ENCODE results near the gene CDIP1.

CDIP1 gene

GRCh38 chr16:4510131-4510530, 28.4 kb downstream of the CDIP1 start (continued):
- TF ChIP-seq ZNF692 (tag by site-specific recombination; IDR thresholded peaks at IDR 0.05) = no peak

- Histone ChIP-seq H3K4me3 (ENCODE audit: low read depth, low read length) (no peak overlapping the region), H3K4me1 (ENCODE audit: control insufficient read depth, insufficient read depth, low read length) (no peaks in the 10 kb centered on the region), H3K9me3 (ENCODE audit: control insufficient read depth, insufficient read depth, low read depth, low read length) (no peaks in the 10 kb centered on the region), H3K36me3 (ENCODE audit: control insufficient read depth in 2 of 2, insufficient read depth in 1 of 2, low read length in 2 of 2) (peaks cover 0 to 88% of the 10 kb centered on the region in 2 experiments; a peak in 2 of 3 replicates), H3K27ac (ENCODE audit: extremely low read depth, low read depth, low read length) (no peak overlapping the region)
- POLR2A ChIA-PET = no interaction called here
- TF ChIP-seq ZNF623 (tag by site-specific recombination; IDR thresholded peaks at IDR 0.05) = no peak
- peak; percentile 41; the same call in 1 of the 2 replicates for TF ChIP-seq ZNF449 (tag by site-specific recombination; IDR thresholded peaks at IDR 0.05)
- CTCF ChIA-PET = interaction anchor here (0.6 to 4.5 kb wide), 8 partner anchors 9 to 447 kb away, joined by 3 to 22 read pairs (median 4); no protein-coding TSS in a partner anchor
Measured at GRCh38 chr16:4509420-4509819, 29.2 kb downstream of the CDIP1 start.

- Histone ChIP-seq H3K9me3 (ENCODE audit: control insufficient read depth, insufficient read depth, low read depth, low read length) (no peaks in the 10 kb centered on the region), H3K4me3 (ENCODE audit: low read depth, low read length) (no peak overlapping the region), H3K27ac (ENCODE audit: extremely low read depth, low read depth, low read length) (no peak overlapping the region), H3K4me1 (ENCODE audit: control insufficient read depth, insufficient read depth, low read length) (no peaks in the 10 kb centered on the region), H3K36me3 (ENCODE audit: control insufficient read depth in 2 of 2, insufficient read depth in 1 of 2, low read length in 2 of 2) (peaks cover 0 to 81% of the 10 kb centered on the region in 2 experiments; a peak in 2 of 3 replicates)
- ChIA-PET CTCF (interaction anchor here (0.9 to 4.5 kb wide), 10 partner anchors 9 to 447 kb away, joined by 3 to 26 read pairs (median 4); no protein-coding TSS in a partner anchor), POLR2A (no interaction called here)
- TF ChIP-seq ZBTB49 (tag by site-specific recombination; IDR thresholded peaks at IDR 0.05; ENCODE audit: low read depth) = no peak
Measured at GRCh38 chr16:4508806-4509205, 29.8 kb downstream of the CDIP1 start.

GRCh38 chr16:4507588-4508345, 30.8 kb downstream of the CDIP1 start:
- ChIA-PET POLR2A (interaction anchor here (1.4 kb wide), 1 partner anchor 21 kb away, joined by 3 read pairs; no protein-coding TSS in a partner anchor), CTCF (interaction anchor here (0.5 to 4.5 kb wide), 20 partner anchors 8 to 575 kb away, joined by 3 to 26 read pairs (median 4); partner anchors contain the start of gene MGRN1)
- Histone ChIP-seq H3K4me3 (ENCODE audit: low read depth, low read length) (no peak overlapping the region), H3K4me1 (ENCODE audit: control insufficient read depth, insufficient read depth, low read length) (no peaks in the 10 kb centered on the region), H3K27ac (ENCODE audit: extremely low read depth, low read depth, low read length) (no peak overlapping the region), H3K36me3 (ENCODE audit: control insufficient read depth in 2 of 2, insufficient read depth in 1 of 2, low read length in 2 of 2) (peaks cover 0 to 71% of the 10 kb centered on the region in 2 experiments; a peak in 2 of 3 replicates), H3K9me3 (ENCODE audit: control insufficient read depth, insufficient read depth, low read depth, low read length) (no peaks in the 10 kb centered on the region)
- no peak for TF ChIP-seq ZNF747 (tag by site-specific recombination; IDR thresholded peaks at IDR 0.05)

- Histone ChIP-seq H3K27ac (ENCODE audit: extremely low read depth, low read depth, low read length) (no peak overlapping the region), H3K4me1 (ENCODE audit: control insufficient read depth, insufficient read depth, low read length) (no peaks in the 10 kb centered on the region), H3K9me3 (ENCODE audit: control insufficient read depth, insufficient read depth, low read depth, low read length) (no peaks in the 10 kb centered on the region), H3K36me3 (ENCODE audit: control insufficient read depth in 2 of 2, insufficient read depth in 1 of 2, low read length in 2 of 2) (peaks cover 0 to 58% of the 10 kb centered on the region in 2 experiments; a peak in 2 of 3 replicates), H3K4me3 (ENCODE audit: low read depth, low read length) (no peak overlapping the region)
- ChIA-PET CTCF (interaction anchor here (0.6 to 4.5 kb wide), 27 partner anchors 9 to 573 kb away, joined by 3 to 26 read pairs (median 4); partner anchors contain the start of gene MGRN1), POLR2A (interaction anchor here (0.6 kb wide), 1 partner anchor 26 kb away, joined by 4 read pairs; no protein-coding TSS in a partner anchor)
- TF ChIP-seq SCRT1 (tag by site-specific recombination; IDR thresholded peaks at IDR 0.05; ENCODE audit: borderline replicate concordance) (peak; percentile 86), CTCF (tag by site-specific recombination; IDR thresholded peaks at IDR 0.05) (peak; percentile 83), FEZF1 (tag by site-specific recombination; IDR thresholded peaks at IDR 0.05) (peak; percentile 89), ZNF654 (tag by site-specific recombination; IDR thresholded peaks at IDR 0.05; ENCODE audit: low read depth) (peak; percentile 95), ZNF2 (tag by site-specific recombination; IDR thresholded peaks at IDR 0.05) (peak; percentile 51; the same call in 1 of the 2 replicates), ZNF324 (tag by site-specific recombination; IDR thresholded peaks at IDR 0.05) (no peak), KLF17 (tag by site-specific recombination; IDR thresholded peaks at IDR 0.05) (0 out of 2 replicates have a peak, but pooled peaks have one; percentile 32), ZNF521 (tag by site-specific recombination; IDR thresholded peaks at IDR 0.05) (no peak), MEIS1 (CRISPR knock-in tag; IDR thresholded peaks at IDR 0.05; ENCODE audit: borderline replicate concordance) (no peak), SCRT2 (tag by site-specific recombination; IDR thresholded peaks at IDR 0.05) (peak; percentile 97)
Measured at GRCh38 chr16:4506450-4506849, 32.1 kb downstream of the CDIP1 start.
